HepG2 (cell line): ENCODE measurements around the gene GRPEL2. TPM values are rescaled to one million over a fixed set of nuclear protein-coding genes. Genes with fewer than 3 reads are reported as not detected.

Source experiments
- HNRNPK ChIP-seq: fragments of 200-400 bp; formaldehyde crosslinking; IDR thresholded peaks from 2 replicates; pipeline ENCODE4 v1.6.1; 2018; ENCODE audit warnings: low read length, low read depth, moderate library complexity, mild to moderate bottlenecking; ENCODE audit not compliant: poor library complexity, severe bottlenecking
- NKX3-1 ChIP-seq: sonication (generic); formaldehyde crosslinking; IDR thresholded peaks from 2 replicates; pipeline ENCODE4 v1.5.0; 2020; ENCODE audit warnings: missing genetic modification reagents
- NONO ChIP-seq, 2 experiments: fragments of 450-650 bp in 1 of 2; sonication (generic) in 1 of 2; formaldehyde crosslinking in 1 of 2; IDR thresholded peaks in 1 of 2; conservative IDR thresholded peaks in 1 of 2; 2 replicates each; pipeline versions ENCODE4 v1.6.1 to v1.8.0; 2017 to 2022; ENCODE audit warnings: mild to moderate bottlenecking in 1 of 2, missing genetic modification reagents in 1 of 2, moderate library complexity in 1 of 2
- RBM39 ChIP-seq: fragments of 200-400 bp; formaldehyde crosslinking; IDR thresholded peaks from one replicate; pipeline ENCODE4 v1.6.1; 2018; ENCODE audit warnings: antibody characterized with exemption, mild to moderate bottlenecking, low read depth, low read length; ENCODE audit not compliant: poor library complexity, severe bottlenecking
- RORA ChIP-seq: sonication (generic); formaldehyde crosslinking; IDR thresholded peaks from 2 replicates; pipeline ENCODE4 v1.5.0; 2020; ENCODE audit warnings: mild to moderate bottlenecking, missing genetic modification reagents, moderate library complexity
- SIX4 ChIP-seq: sonication (generic); formaldehyde crosslinking; IDR thresholded peaks from 2 replicates; pipeline ENCODE4 v1.4.0; 2020; ENCODE audit warnings: missing genetic modification reagents
- ZFP91 ChIP-seq: sonication (generic); formaldehyde crosslinking; IDR thresholded peaks from 2 replicates; pipeline ENCODE4 v1.9.0; 2022; ENCODE audit warnings: missing genetic modification reagents, mild to moderate bottlenecking, borderline replicate concordance
- ZNF44 ChIP-seq: sonication (generic); formaldehyde crosslinking; IDR thresholded peaks from 2 replicates; pipeline ENCODE4 v1.5.1; 2020; ENCODE audit warnings: mild to moderate bottlenecking, missing genetic modification reagents
- polyA plus RNA-seq, 8 experiments: library from polyadenylated mRNA; depleted of rRNA in 3 of 8; stranded (reverse) in 7 of 8; unstranded in 1 of 8; fragments of >200 nt; fragmentation: Illumina TruSeq in 4 of 8; extraction: Trizol in 4 of 8; gene quantifications; 2 replicates each; pipeline versions ENCODE4 v1.2.1 to v1.2.3, GENCODE V29; 2011 to 2016; ENCODE audit warnings: low read depth in 4 of 8, missing spikeins in 1 of 8, mixed read lengths in 1 of 8; ENCODE audit not compliant: insufficient read depth in 1 of 8
- total RNA-seq, 5 experiments: library from RNA; depleted of rRNA; stranded (reverse); fragments of >200 nt; fragmentation: Illumina TruSeq; extraction: Trizol; gene quantifications; 2 replicates each; pipeline ENCODE4 v1.2.3, GENCODE V29; 2016; ENCODE audit warnings: low read depth in 1 of 5
- TF ChIP-seq, protein P1 (sequence below): IDR thresholded peaks from 2 replicates; pipeline ENCODE4 v1.6.1; 2016; ENCODE audit warnings: missing biosample characterization, missing genetic modification reagents, low read depth
- TF ChIP-seq, protein P2 (sequence below): IDR thresholded peaks from 2 replicates; pipeline ENCODE4 v1.6.1; 2016; ENCODE audit warnings: missing compliant biosample characterization, missing genetic modification reagents, borderline replicate concordance
- TF ChIP-seq, protein P3 (sequence below): sonication (generic); formaldehyde crosslinking; conservative IDR thresholded peaks from 2 replicates; pipeline ENCODE4 v1.4.0; 2020; ENCODE audit warnings: missing genetic modification reagents

The GRPEL2 gene
- total and polyA plus RNA-seq, 2 of the 13 experiments (the other 11 are each of a cell fraction or from before 2014, with no cell fraction given), result 13.1 to 16.6 TPM

DNA sequence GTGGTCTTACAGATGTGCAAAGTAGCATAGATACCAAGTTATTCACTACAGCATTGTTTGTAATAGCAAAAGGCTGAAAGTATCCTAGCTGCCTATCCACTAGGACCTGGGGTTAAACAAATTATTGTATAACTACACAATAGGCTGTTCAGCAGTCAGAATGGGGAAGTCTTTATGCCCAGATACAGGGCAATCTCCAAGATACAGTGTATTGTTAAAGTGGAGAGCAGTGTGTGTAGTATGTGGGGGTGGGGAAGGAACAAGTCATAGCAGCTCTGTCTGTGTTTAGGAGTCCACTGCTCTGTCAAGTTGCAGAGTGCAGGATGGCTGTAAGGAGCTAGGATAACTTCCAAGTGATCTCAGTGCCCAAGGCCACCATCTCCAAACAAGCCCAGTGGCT lies 18.1 kb downstream of the GRPEL2 start (continued):
- TF ChIP-seq RORA (no peak), SIX4 (CRISPR knock-in tag) (no peak), ZFP91 (CRISPR knock-in tag) (no peak), RBM39 (no peak), ZNF44 (CRISPR knock-in tag) (no peak), NKX3-1 (CRISPR knock-in tag) (no peak), HNRNPK (no peak), NONO (IDR thresholded peaks at IDR 0.05) (no peak), NONO (CRISPR knock-in tag; conservative IDR thresholded peaks at IDR 0.05) (no peak)
- TF ChIP-seq, protein P1, sequence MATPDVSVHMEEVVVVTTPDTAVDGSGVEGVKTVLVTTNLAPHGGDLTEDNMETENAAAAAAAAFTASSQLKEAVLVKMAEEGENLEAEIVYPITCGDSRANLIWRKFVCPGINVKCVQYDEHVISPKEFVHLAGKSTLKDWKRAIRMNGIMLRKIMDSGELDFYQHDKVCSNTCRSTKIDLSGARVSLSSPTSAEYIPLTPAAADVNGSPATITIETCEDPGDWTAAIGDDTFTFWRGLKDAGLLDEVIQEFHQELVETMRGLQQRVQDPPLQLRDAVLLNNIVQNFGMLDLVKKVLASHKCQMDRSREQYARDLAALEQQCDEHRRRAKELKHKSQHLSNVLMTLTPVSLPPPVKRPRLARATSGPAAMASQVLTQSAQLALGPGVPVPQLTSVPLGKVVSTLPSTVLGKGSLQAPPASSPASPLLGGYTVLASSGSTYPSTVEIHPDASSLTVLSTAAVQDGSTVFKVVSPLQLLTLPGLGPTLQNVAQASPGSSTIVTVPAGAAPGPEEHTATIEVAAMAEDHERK (CRISPR knock-in tag), result no peak
- TF ChIP-seq, protein P2, sequence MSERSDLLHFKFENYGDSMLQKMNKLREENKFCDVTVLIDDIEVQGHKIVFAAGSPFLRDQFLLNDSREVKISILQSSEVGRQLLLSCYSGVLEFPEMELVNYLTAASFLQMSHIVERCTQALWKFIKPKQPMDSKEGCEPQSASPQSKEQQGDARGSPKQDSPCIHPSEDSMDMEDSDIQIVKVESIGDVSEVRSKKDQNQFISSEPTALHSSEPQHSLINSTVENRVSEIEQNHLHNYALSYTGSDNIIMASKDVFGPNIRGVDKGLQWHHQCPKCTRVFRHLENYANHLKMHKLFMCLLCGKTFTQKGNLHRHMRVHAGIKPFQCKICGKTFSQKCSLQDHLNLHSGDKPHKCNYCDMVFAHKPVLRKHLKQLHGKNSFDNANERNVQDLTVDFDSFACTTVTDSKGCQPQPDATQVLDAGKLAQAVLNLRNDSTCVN (CRISPR knock-in tag), result no peak
- TF ChIP-seq, protein P3, sequence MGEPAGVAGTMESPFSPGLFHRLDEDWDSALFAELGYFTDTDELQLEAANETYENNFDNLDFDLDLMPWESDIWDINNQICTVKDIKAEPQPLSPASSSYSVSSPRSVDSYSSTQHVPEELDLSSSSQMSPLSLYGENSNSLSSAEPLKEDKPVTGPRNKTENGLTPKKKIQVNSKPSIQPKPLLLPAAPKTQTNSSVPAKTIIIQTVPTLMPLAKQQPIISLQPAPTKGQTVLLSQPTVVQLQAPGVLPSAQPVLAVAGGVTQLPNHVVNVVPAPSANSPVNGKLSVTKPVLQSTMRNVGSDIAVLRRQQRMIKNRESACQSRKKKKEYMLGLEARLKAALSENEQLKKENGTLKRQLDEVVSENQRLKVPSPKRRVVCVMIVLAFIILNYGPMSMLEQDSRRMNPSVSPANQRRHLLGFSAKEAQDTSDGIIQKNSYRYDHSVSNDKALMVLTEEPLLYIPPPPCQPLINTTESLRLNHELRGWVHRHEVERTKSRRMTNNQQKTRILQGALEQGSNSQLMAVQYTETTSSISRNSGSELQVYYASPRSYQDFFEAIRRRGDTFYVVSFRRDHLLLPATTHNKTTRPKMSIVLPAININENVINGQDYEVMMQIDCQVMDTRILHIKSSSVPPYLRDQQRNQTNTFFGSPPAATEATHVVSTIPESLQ (CRISPR knock-in tag), result no peak
